ENCODE results near the gene XPNPEP1. TPM values are rescaled to one million over a fixed set of nuclear protein-coding genes. Genes with fewer than 3 reads are reported as not detected.

Gene XPNPEP1
- total RNA-seq, 4 donors from 2014 or later: 108 to 298 (median 127) TPM

- WGBS, 2 donors (ENCODE audit: low coverage in 1 of 2): 88 to 93% methylated on average over 2 of the region's 2 CpGs
- H3K4me1 ChIP-seq: no peaks in the 10 kb centered on the region
- intact Hi-C loops (cut with DNase I; ENCODE audit: low total_unique reads): no loop called here
- no peak for DNase-seq
- TF ChIP-seq CTCF (IDR thresholded peaks at IDR 0.05) (no peak), EP300 (IDR thresholded peaks at IDR 0.05; ENCODE audit: low read depth) (no peak)
- in situ Hi-C loops (cut with MboI; ENCODE audit: low pct_ligation_motif_present in 1 of 4, low pct_unique_long_range_greater_than_20kb in 1 of 4, low sequenced_read_pairs in 3 of 4): no loop called here
- no peak overlapping the region for H3K4me3 ChIP-seq
- H3K9me3 ChIP-seq: no peaks in the 10 kb centered on the region
- H3K36me3 ChIP-seq: peaks cover 0 to 55% (median 22%) of the 10 kb centered on the region in 4 donors
- H3K27ac ChIP-seq: no peak overlapping the region
- no peaks in the 10 kb centered on the region for H3K27me3 ChIP-seq
Observed at GRCh38 chr10:109863775-109864174, 59.5 kb downstream of the XPNPEP1 start.

- TF ChIP-seq CTCF (IDR thresholded peaks at IDR 0.05) (no peak), EP300 (IDR thresholded peaks at IDR 0.05; ENCODE audit: low read depth) (no peak), POLR2AphosphoS5 (IDR thresholded peaks at IDR 0.05) (no peak), POLR2A (IDR thresholded peaks at IDR 0.05) (no peak)
- in situ Hi-C loops (cut with MboI; ENCODE audit: low pct_ligation_motif_present in 1 of 4, low pct_unique_long_range_greater_than_20kb in 1 of 4, low sequenced_read_pairs in 3 of 4): no loop called here
Observed at GRCh38 chr10:109862738-109863137, 60.6 kb downstream of the XPNPEP1 start.

GRCh38 chr10:109862041-109862440, 61.3 kb downstream of the XPNPEP1 start:
- Histone ChIP-seq H3K27ac (no peak overlapping the region), H3K36me3 (peaks cover 0 to 38% (median 15%) of the 10 kb centered on the region in 4 donors), H3K9me3 (no peaks in the 10 kb centered on the region), H3K4me1 (no peaks in the 10 kb centered on the region), H3K4me3 (no peak overlapping the region), H3K27me3 (no peaks in the 10 kb centered on the region)
- no peak for DNase-seq
- intact Hi-C loops (cut with DNase I; ENCODE audit: low total_unique reads): no loop called here
- in situ Hi-C loops (cut with MboI; ENCODE audit: low pct_ligation_motif_present in 1 of 4, low pct_unique_long_range_greater_than_20kb in 1 of 4, low sequenced_read_pairs in 3 of 4): no loop called here
- WGBS, 2 donors (ENCODE audit: low coverage in 1 of 2): 66 to 84% methylated on average over 5 to 6 of the region's 6 CpGs
- no peak for TF ChIP-seq POLR2AphosphoS5 (IDR thresholded peaks at IDR 0.05)
- no peak for TF ChIP-seq EP300 (IDR thresholded peaks at IDR 0.05; ENCODE audit: low read depth)
- TF ChIP-seq POLR2A (IDR thresholded peaks at IDR 0.05): no peak
- TF ChIP-seq CTCF (IDR thresholded peaks at IDR 0.05): no peak

More at GRCh38 chr10:109862738-109863137, 60.6 kb downstream of the XPNPEP1 start:
- Histone ChIP-seq H3K4me1 (no peaks in the 10 kb centered on the region), H3K36me3 (peaks cover 0 to 45% (median 18%) of the 10 kb centered on the region in 4 donors), H3K4me3 (no peak overlapping the region), H3K27me3 (no peaks in the 10 kb centered on the region), H3K9me3 (no peaks in the 10 kb centered on the region), H3K27ac (no peak overlapping the region)
- intact Hi-C loops (cut with DNase I; ENCODE audit: low total_unique reads): no loop called here
- DNase-seq: no peak

- Histone ChIP-seq H3K4me1 (no peaks in the 10 kb centered on the region), H3K9me3 (no peaks in the 10 kb centered on the region), H3K36me3 (peaks cover 0 to 32% (median 15%) of the 10 kb centered on the region in 4 donors), H3K4me3 (no peak overlapping the region), H3K27ac (no peak overlapping the region), H3K27me3 (no peaks in the 10 kb centered on the region)
- in situ Hi-C loops (cut with MboI; ENCODE audit: low pct_ligation_motif_present in 1 of 4, low pct_unique_long_range_greater_than_20kb in 1 of 4, low sequenced_read_pairs in 3 of 4): no loop called here
- DNase-seq: no peak
- intact Hi-C loops (cut with DNase I; ENCODE audit: low total_unique reads): no loop called here
- 76 to 77% methylated on average over 3 to 4 of the region's 4 CpGs for WGBS, 2 donors (ENCODE audit: low coverage in 1 of 2)
- no peak for TF ChIP-seq POLR2AphosphoS5 (IDR thresholded peaks at IDR 0.05)
- no peak for TF ChIP-seq EP300 (IDR thresholded peaks at IDR 0.05; ENCODE audit: low read depth)
- TF ChIP-seq CTCF (IDR thresholded peaks at IDR 0.05): no peak
- no peak for TF ChIP-seq POLR2A (IDR thresholded peaks at IDR 0.05)
Observed at GRCh38 chr10:109861081-109861480, 62.2 kb downstream of the XPNPEP1 start.

All from transverse colon (tissue), 4 donors.